Glutamatergic neuron (in vitro differentiated cells): ENCODE results near the gene PAIP2B. TPM values are rescaled to one million over a fixed set of nuclear protein-coding genes. Genes with fewer than 3 reads are reported as not detected.

Source experiments
- DNase-seq: peaks from one replicate; pipeline ENCODE4 v3.0.0; 2022
- H3K27ac Mint-ChIP-seq: one replicate; pipeline ENCODE4 v1.8.0; 2020; ENCODE audit warnings: mild to moderate bottlenecking, mixed read lengths, inconsistent platforms; ENCODE audit not compliant: unreplicated experiment
- H3K27me3 Mint-ChIP-seq: one replicate; pipeline ENCODE4 v1.8.0; 2020; ENCODE audit warnings: mild to moderate bottlenecking, moderate library complexity, mixed read lengths, inconsistent platforms; ENCODE audit not compliant: unreplicated experiment
- H3K36me3 Mint-ChIP-seq: one replicate; pipeline ENCODE4 v1.8.0; 2020; ENCODE audit warnings: mild to moderate bottlenecking, mixed read lengths, inconsistent platforms; ENCODE audit not compliant: unreplicated experiment
- H3K4me1 Mint-ChIP-seq: one replicate; pipeline ENCODE4 v1.8.0; 2020; ENCODE audit warnings: mild to moderate bottlenecking, low read depth, mixed read lengths, inconsistent platforms; ENCODE audit not compliant: unreplicated experiment
- H3K4me3 Mint-ChIP-seq: one replicate; pipeline ENCODE4 v1.8.0; 2020; ENCODE audit warnings: mild to moderate bottlenecking, mixed read lengths, inconsistent platforms; ENCODE audit not compliant: unreplicated experiment
- H3K9me3 Mint-ChIP-seq: one replicate; pipeline ENCODE4 v1.8.0; 2020; ENCODE audit warnings: mild to moderate bottlenecking, moderate library complexity, mixed read lengths, inconsistent platforms; ENCODE audit not compliant: unreplicated experiment
- total RNA-seq: library from RNA; stranded (reverse); fragmentation: NEBNext Ultra II Directional; extraction: Animal tissue kit (Norgen Biotek cat#: 25700); gene quantifications from one replicate; pipeline ENCODE4 v1.2.1, GENCODE V29; 2021; ENCODE audit not compliant: unreplicated experiment
- TF ChIP-seq, protein P1 (sequence below): fragments of 200-600 bp; sonication (generic); IDR thresholded peaks from one replicate; pipeline ENCODE4 v1.5.0; 2021; ENCODE audit not compliant: partially characterized antibody, unreplicated experiment

The PAIP2B gene
- total RNA-seq, 1 donor from 2014 or later = 15.6 TPM

DNA sequence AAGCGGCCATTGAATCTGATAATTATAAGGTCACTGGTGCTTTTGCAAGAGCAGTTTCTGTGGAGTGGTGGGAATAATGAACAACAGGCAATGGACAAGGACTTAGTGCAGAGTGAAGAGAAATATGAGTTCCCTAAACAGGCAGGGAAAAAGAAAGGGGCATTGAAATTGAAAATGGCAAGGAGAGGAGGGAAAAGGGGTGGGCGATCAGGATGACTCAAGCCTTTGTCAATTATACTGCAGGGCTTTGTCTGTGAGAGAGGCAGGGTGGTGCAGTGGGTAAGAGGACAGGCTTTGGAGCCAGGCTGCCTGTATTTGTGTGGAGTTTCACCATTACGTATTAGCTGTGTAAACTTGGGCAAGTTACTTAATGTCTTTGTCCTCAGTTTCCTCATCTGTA lies 29.5 kb upstream of the PAIP2B start:
- no peaks in the 10 kb centered on the region for H3K27me3 Mint-ChIP-seq
- no peak for DNase-seq
- H3K4me3 Mint-ChIP-seq = no peak overlapping the region
- H3K36me3 Mint-ChIP-seq = peaks cover 8% of the 10 kb centered on the region
- no peaks in the 10 kb centered on the region for H3K9me3 Mint-ChIP-seq
- no peaks in the 10 kb centered on the region for H3K4me1 Mint-ChIP-seq
- TF ChIP-seq, protein P1, sequence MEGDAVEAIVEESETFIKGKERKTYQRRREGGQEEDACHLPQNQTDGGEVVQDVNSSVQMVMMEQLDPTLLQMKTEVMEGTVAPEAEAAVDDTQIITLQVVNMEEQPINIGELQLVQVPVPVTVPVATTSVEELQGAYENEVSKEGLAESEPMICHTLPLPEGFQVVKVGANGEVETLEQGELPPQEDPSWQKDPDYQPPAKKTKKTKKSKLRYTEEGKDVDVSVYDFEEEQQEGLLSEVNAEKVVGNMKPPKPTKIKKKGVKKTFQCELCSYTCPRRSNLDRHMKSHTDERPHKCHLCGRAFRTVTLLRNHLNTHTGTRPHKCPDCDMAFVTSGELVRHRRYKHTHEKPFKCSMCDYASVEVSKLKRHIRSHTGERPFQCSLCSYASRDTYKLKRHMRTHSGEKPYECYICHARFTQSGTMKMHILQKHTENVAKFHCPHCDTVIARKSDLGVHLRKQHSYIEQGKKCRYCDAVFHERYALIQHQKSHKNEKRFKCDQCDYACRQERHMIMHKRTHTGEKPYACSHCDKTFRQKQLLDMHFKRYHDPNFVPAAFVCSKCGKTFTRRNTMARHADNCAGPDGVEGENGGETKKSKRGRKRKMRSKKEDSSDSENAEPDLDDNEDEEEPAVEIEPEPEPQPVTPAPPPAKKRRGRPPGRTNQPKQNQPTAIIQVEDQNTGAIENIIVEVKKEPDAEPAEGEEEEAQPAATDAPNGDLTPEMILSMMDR = no peak
- H3K27ac Mint-ChIP-seq = no peak overlapping the region

DNA sequence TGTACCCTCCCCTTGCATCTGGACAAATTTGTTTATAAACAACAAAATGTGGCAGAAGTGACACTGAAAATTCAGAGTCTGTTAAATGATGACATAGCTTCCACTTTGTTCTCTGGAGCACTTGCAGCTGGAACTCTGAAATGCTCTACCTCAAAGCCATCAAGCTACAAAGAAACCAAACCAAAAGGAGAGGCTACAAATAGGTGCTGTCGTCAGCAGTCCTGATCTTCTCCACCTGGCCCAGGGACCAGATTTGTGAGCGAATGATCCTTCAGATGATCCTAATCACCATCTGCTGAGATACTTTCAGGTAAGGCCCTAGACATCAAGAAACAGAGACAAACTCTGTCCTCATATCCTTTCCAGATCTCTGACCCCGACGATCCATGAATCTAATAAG lies 27.9 kb upstream of the PAIP2B start:
- no peak for DNase-seq
- no peak overlapping the region for H3K4me3 Mint-ChIP-seq
- no peak overlapping the region for H3K27ac Mint-ChIP-seq
- H3K9me3 Mint-ChIP-seq = peaks cover under 1% of the 10 kb centered on the region
- H3K4me1 Mint-ChIP-seq = no peaks in the 10 kb centered on the region
- no peaks in the 10 kb centered on the region for H3K27me3 Mint-ChIP-seq
- peaks cover 15% of the 10 kb centered on the region for H3K36me3 Mint-ChIP-seq
- TF ChIP-seq, protein P1 = no peak

DNA sequence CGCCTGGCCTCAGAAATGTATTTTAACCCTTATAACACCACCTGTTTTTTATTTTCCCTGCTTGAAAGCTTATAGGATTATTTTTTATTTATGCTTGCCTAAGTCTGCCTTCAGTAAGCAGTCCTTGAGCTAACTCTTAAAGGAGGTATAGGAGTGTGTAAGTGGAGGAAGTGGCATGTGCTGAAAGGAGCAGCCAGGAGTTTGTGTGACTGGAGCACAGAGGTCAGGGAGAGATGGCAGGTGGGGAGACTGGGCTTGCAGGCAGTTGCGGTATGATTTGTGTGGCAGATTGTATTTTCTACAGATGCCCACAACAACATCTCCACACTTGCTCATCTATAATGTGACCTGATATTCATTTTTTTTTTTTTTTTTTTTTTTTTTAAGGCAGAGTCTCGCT lies 27.2 kb upstream of the PAIP2B start:
- H3K27me3 Mint-ChIP-seq = no peaks in the 10 kb centered on the region
- no peak for DNase-seq
- TF ChIP-seq, protein P1 = no peak
- H3K4me3 Mint-ChIP-seq = no peak overlapping the region
- no peak overlapping the region for H3K27ac Mint-ChIP-seq
- peaks cover 2% of the 10 kb centered on the region for H3K9me3 Mint-ChIP-seq
- H3K4me1 Mint-ChIP-seq = no peaks in the 10 kb centered on the region
- H3K36me3 Mint-ChIP-seq = peaks cover 16% of the 10 kb centered on the region

DNA sequence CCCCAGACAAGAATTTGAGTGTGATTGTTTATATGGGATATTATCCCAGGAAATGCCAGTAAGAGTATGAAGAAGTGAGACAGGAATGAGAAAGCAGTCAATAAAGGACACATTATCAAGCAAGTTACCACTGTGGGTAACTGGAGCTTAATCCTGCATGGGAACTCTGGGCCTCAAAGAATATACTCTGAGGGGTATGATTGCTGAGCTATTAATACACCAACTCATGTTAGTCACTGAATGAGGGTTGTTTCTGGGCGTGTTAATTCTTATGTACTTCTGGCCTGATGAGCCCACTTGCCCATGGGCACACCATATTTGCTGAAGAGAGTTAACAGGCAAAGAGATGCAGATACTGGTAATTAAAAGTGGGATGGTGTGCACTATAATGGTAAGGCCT lies 26.6 kb upstream of the PAIP2B start:
- Mint-ChIP-seq H3K4me3 (no peak overlapping the region), H3K9me3 (peaks cover 2% of the 10 kb centered on the region), H3K4me1 (no peaks in the 10 kb centered on the region), H3K27me3 (no peaks in the 10 kb centered on the region), H3K27ac (no peak overlapping the region), H3K36me3 (peaks cover 16% of the 10 kb centered on the region)
- DNase-seq = no peak
- TF ChIP-seq, protein P1 = no peak

DNA sequence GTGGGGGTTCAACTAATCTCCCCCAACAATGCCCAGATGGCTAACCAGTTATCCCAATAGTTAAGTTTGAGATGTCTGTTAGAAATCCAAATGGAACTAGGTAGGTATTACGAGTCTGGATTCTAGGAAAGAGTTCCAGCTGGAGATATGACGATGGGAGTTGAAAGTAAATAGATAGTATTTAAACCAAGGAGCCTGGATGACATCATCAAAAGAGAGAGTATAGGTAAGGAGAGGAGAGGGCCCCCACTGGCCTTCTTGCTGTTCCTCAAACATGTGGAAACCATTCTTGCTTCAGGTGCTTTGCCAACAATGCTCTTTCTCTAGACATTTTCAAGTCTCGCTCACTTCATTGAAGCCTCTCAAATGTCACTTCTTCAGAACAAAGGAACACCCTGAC lies 26.0 kb upstream of the PAIP2B start:
- Mint-ChIP-seq H3K4me1 (no peaks in the 10 kb centered on the region), H3K27ac (no peak overlapping the region), H3K36me3 (peaks cover 16% of the 10 kb centered on the region), H3K27me3 (no peaks in the 10 kb centered on the region), H3K9me3 (peaks cover 2% of the 10 kb centered on the region), H3K4me3 (no peak overlapping the region)
- TF ChIP-seq, protein P1 = no peak
- DNase-seq = no peak
